ENCODE results near the gene MYO16.
A peak's percentile ranks its signal among the peaks of the same experiment; 100 is the strongest.

MYO16 gene

GRCh38 chr13:109180905-109181425 lies 551.6 kb downstream of the MYO16 start:
- Histone ChIP-seq H3K4me1 (ENCODE audit: insufficient read depth, poor library complexity, severe bottlenecking) (peaks cover 3% of the 10 kb centered on the region), H3K36me3 (ENCODE audit: low read depth) (no peaks in the 10 kb centered on the region), H3K4me3 (ENCODE audit: severe bottlenecking) (no peak overlapping the region), H3K27me3 (ENCODE audit: insufficient read depth, poor library complexity, severe bottlenecking) (no peaks in the 10 kb centered on the region), H3K9me3 (ENCODE audit: severe bottlenecking) (no peaks in the 10 kb centered on the region), H3K27ac (ENCODE audit: poor library complexity, severe bottlenecking) (peak overlapping the region; percentile 34)
- DNase-seq (ENCODE audit: low spot score) (no peak), ATAC-seq (ENCODE audit: low read depth) (peak; percentile 71)
- TF ChIP-seq CTCF (IDR thresholded peaks at IDR 0.05; ENCODE audit: poor library complexity, severe bottlenecking), result no peak

GRCh38 chr13:109182777-109183465 lies 553.5 kb downstream of the MYO16 start:
- Histone ChIP-seq H3K27me3 (ENCODE audit: insufficient read depth, poor library complexity, severe bottlenecking) (no peaks in the 10 kb centered on the region), H3K9me3 (ENCODE audit: severe bottlenecking) (no peaks in the 10 kb centered on the region), H3K36me3 (ENCODE audit: low read depth) (no peaks in the 10 kb centered on the region), H3K27ac (ENCODE audit: poor library complexity, severe bottlenecking) (no peak overlapping the region), H3K4me3 (ENCODE audit: severe bottlenecking) (no peak overlapping the region), H3K4me1 (ENCODE audit: insufficient read depth, poor library complexity, severe bottlenecking) (peaks cover 3% of the 10 kb centered on the region)
- DNase-seq (ENCODE audit: low spot score), result no peak
- ATAC-seq (ENCODE audit: low read depth), result no peak
- TF ChIP-seq CTCF (IDR thresholded peaks at IDR 0.05; ENCODE audit: poor library complexity, severe bottlenecking), result no peak

- Histone ChIP-seq H3K9me3 (ENCODE audit: severe bottlenecking) (no peaks in the 10 kb centered on the region), H3K4me1 (ENCODE audit: insufficient read depth, poor library complexity, severe bottlenecking) (no peaks in the 10 kb centered on the region), H3K4me3 (ENCODE audit: severe bottlenecking) (no peak overlapping the region), H3K27ac (ENCODE audit: poor library complexity, severe bottlenecking) (no peak overlapping the region), H3K27me3 (ENCODE audit: insufficient read depth, poor library complexity, severe bottlenecking) (no peaks in the 10 kb centered on the region), H3K36me3 (ENCODE audit: low read depth) (no peaks in the 10 kb centered on the region)
- ATAC-seq (ENCODE audit: low read depth), result no peak
- TF ChIP-seq CTCF (IDR thresholded peaks at IDR 0.05; ENCODE audit: poor library complexity, severe bottlenecking), result no peak
- DNase-seq (ENCODE audit: low spot score), result no peak
Measured at GRCh38 chr13:109191413-109191812, 562.0 kb downstream of the MYO16 start.

- ATAC-seq (ENCODE audit: low read depth) (no peak), DNase-seq (ENCODE audit: low spot score) (no peak)
- Histone ChIP-seq H3K4me3 (ENCODE audit: severe bottlenecking) (no peak overlapping the region), H3K9me3 (ENCODE audit: severe bottlenecking) (no peaks in the 10 kb centered on the region), H3K36me3 (ENCODE audit: low read depth) (no peaks in the 10 kb centered on the region), H3K27me3 (ENCODE audit: insufficient read depth, poor library complexity, severe bottlenecking) (no peaks in the 10 kb centered on the region), H3K4me1 (ENCODE audit: insufficient read depth, poor library complexity, severe bottlenecking) (no peaks in the 10 kb centered on the region), H3K27ac (ENCODE audit: poor library complexity, severe bottlenecking) (no peak overlapping the region)
- no peak for TF ChIP-seq CTCF (IDR thresholded peaks at IDR 0.05; ENCODE audit: poor library complexity, severe bottlenecking)
Measured at GRCh38 chr13:109192306-109192705, 562.9 kb downstream of the MYO16 start.

GRCh38 chr13:109196948-109197347 lies 567.5 kb downstream of the MYO16 start:
- no peak for TF ChIP-seq CTCF (IDR thresholded peaks at IDR 0.05; ENCODE audit: poor library complexity, severe bottlenecking)
- no peaks in the 10 kb centered on the region for H3K9me3 ChIP-seq (ENCODE audit: severe bottlenecking)
- H3K4me3 ChIP-seq (ENCODE audit: severe bottlenecking), result no peak overlapping the region
- peaks cover 5% of the 10 kb centered on the region for H3K4me1 ChIP-seq (ENCODE audit: insufficient read depth, poor library complexity, severe bottlenecking)
- ATAC-seq (ENCODE audit: low read depth) (no peak), DNase-seq (ENCODE audit: low spot score) (no peak)
- H3K36me3 ChIP-seq (ENCODE audit: low read depth), result no peaks in the 10 kb centered on the region
- H3K27ac ChIP-seq (ENCODE audit: poor library complexity, severe bottlenecking), result no peak overlapping the region
- no peaks in the 10 kb centered on the region for H3K27me3 ChIP-seq (ENCODE audit: insufficient read depth, poor library complexity, severe bottlenecking)
